ENCODE results near the gene SLC16A8.
"Not testable (repeated sequence)": the region's sequence is repeated elsewhere in the genome, so short reads cannot be mapped to it uniquely, and the experiment has no call there.

Gene SLC16A8

GRCh38 chr22:38083931-38084631 is at the start of gene SLC16A8:
Gene SLC16A8, minus strand, starts transcription at chr22:38084184. Its CDS starts 1,311 bp downstream, at chr22:38082873.
- DNase-seq = no peak

- no peak for DNase-seq
Measured at GRCh38 chr22:38133331-38133730, 49.3 kb upstream of the SLC16A8 start.

GRCh38 chr22:38132794-38133193 is 48.8 kb upstream of the SLC16A8 start:
- no peak for DNase-seq

- DNase-seq = no peak
Measured at GRCh38 chr22:38132136-38132535, 48.2 kb upstream of the SLC16A8 start.

GRCh38 chr22:38131399-38131798 is 47.4 kb upstream of the SLC16A8 start:
- DNase-seq = no peak

GRCh38 chr22:38129856-38130255 is 45.9 kb upstream of the SLC16A8 start:
- no peak for DNase-seq

- DNase-seq = no peak
Measured at GRCh38 chr22:38129021-38129420, 45.0 kb upstream of the SLC16A8 start.

GRCh38 chr22:38127869-38128268 is 43.9 kb upstream of the SLC16A8 start:
- no peak for DNase-seq

- DNase-seq = no peak
Measured at GRCh38 chr22:38126928-38127668, 43.1 kb upstream of the SLC16A8 start.

GRCh38 chr22:38125751-38126201 is 41.8 kb upstream of the SLC16A8 start:
- peak; percentile 31 for DNase-seq

- DNase-seq = no peak
Measured at GRCh38 chr22:38125038-38125610, 41.1 kb upstream of the SLC16A8 start.

GRCh38 chr22:38124236-38124974 is 40.4 kb upstream of the SLC16A8 start:
- DNase-seq = no peak

GRCh38 chr22:38122616-38123015 is 38.6 kb upstream of the SLC16A8 start:
- DNase-seq = no peak

- no peak for DNase-seq
Measured at GRCh38 chr22:38120359-38121110, 36.6 kb upstream of the SLC16A8 start.

GRCh38 chr22:38118747-38119146 is 34.8 kb upstream of the SLC16A8 start:
- not testable (repeated sequence) for DNase-seq

- no peak for DNase-seq
Measured at GRCh38 chr22:38118182-38118581, 34.2 kb upstream of the SLC16A8 start.

- DNase-seq = not testable (repeated sequence)
Measured at GRCh38 chr22:38117556-38117955, 33.6 kb upstream of the SLC16A8 start.

- no peak for DNase-seq
Measured at GRCh38 chr22:38115423-38116205, 31.6 kb upstream of the SLC16A8 start.

GRCh38 chr22:38114484-38115398 is 30.8 kb upstream of the SLC16A8 start:
- peak; percentile 11 for DNase-seq

GRCh38 chr22:38112381-38112780 is 28.4 kb upstream of the SLC16A8 start:
- no peak for DNase-seq
